PFSK-1 (cell line): ENCODE measurements around the gene METTL2B.

Experiments
- POLR2AphosphoS5 ChIP-seq: IDR thresholded peaks from 2 replicates; pipeline ENCODE4 v1.6.1; 2012; ENCODE audit warnings: low read depth, mild to moderate bottlenecking, control low read depth, low read length, moderate library complexity
- TAF1 ChIP-seq: IDR thresholded peaks from 2 replicates; pipeline ENCODE4 v1.6.1; 2012; ENCODE audit warnings: low read length, control low read depth, borderline replicate concordance; ENCODE audit not compliant: insufficient read depth
- TF ChIP-seq, protein P1 (sequence below), 2 experiments: IDR thresholded peaks; 2 replicates each; pipeline versions ENCODE4 v1.6.1 to v1.8.0; 2011 to 2012; ENCODE audit warnings: low read depth in 2 of 2, low read length in 2 of 2, control low read depth in 1 of 2, inconsistent platforms in 1 of 2, mild to moderate bottlenecking in 1 of 2, moderate library complexity in 1 of 2; ENCODE audit not compliant: insufficient read depth in 1 of 2

DNA sequence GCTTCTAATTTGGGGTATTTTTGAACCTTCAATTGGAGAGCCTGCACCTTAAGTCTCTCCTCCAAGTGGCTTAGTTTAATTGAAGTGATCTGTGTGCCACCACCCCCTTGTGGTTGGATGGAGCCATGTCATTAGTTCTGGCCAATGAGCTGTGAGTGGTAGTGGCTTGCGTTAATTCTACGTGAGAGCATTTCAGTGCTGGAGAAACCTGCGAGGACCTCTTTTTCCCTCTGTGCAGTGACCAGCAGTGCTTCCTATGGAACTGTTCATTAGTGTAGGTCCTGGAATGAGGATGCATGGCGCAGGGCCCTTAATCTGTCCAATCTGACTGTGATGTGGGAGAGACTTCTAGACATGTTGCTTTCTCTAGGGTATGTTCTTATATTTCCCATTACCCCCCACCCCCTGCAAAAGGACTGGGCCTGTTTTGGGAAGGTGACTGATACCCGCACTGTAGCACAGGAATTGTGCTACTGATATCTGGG, 17.1 kb upstream of the METTL2B start:
- TF ChIP-seq POLR2AphosphoS5 (no peak), TAF1 (no peak)
- TF ChIP-seq, protein P1, sequence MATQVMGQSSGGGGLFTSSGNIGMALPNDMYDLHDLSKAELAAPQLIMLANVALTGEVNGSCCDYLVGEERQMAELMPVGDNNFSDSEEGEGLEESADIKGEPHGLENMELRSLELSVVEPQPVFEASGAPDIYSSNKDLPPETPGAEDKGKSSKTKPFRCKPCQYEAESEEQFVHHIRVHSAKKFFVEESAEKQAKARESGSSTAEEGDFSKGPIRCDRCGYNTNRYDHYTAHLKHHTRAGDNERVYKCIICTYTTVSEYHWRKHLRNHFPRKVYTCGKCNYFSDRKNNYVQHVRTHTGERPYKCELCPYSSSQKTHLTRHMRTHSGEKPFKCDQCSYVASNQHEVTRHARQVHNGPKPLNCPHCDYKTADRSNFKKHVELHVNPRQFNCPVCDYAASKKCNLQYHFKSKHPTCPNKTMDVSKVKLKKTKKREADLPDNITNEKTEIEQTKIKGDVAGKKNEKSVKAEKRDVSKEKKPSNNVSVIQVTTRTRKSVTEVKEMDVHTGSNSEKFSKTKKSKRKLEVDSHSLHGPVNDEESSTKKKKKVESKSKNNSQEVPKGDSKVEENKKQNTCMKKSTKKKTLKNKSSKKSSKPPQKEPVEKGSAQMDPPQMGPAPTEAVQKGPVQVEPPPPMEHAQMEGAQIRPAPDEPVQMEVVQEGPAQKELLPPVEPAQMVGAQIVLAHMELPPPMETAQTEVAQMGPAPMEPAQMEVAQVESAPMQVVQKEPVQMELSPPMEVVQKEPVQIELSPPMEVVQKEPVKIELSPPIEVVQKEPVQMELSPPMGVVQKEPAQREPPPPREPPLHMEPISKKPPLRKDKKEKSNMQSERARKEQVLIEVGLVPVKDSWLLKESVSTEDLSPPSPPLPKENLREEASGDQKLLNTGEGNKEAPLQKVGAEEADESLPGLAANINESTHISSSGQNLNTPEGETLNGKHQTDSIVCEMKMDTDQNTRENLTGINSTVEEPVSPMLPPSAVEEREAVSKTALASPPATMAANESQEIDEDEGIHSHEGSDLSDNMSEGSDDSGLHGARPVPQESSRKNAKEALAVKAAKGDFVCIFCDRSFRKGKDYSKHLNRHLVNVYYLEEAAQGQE (IDR thresholded peaks at IDR 0.05; ENCODE audit: insufficient read depth in 1 of 2, low read depth in 2 of 2, low read length in 2 of 2) = no peak
